GM12878 (cell line): ENCODE results near the gene STARD4. TPM values are rescaled to one million over a fixed set of nuclear protein-coding genes. Genes with fewer than 3 reads are reported as not detected.

Experiments
- ASH2L ChIP-seq: fragments of 300-600, 200-600 bp; sonication (generic); IDR thresholded peaks from 2 replicates; pipeline ENCODE4 v1.6.1; 2017; ENCODE audit warnings: low read depth, mild to moderate bottlenecking, borderline replicate concordance
- BMI1 ChIP-seq: fragments of 450-650 bp; IDR thresholded peaks from 2 replicates; pipeline ENCODE4 v1.6.1; 2016; ENCODE audit warnings: mild to moderate bottlenecking, moderate library complexity, borderline replicate concordance
- EGR1 ChIP-seq, 2 experiments: IDR thresholded peaks; 1 replicate in 1 of 2; 2 replicates in 1 of 2; pipeline ENCODE4 v1.6.1; 2011 to 2012; ENCODE audit warnings: low read depth in 2 of 2, low read length in 2 of 2, borderline replicate concordance in 1 of 2, mild to moderate bottlenecking in 1 of 2, moderate library complexity in 1 of 2
- GATAD2B ChIP-seq: fragments of 450-650 bp; conservative IDR thresholded peaks from 2 replicates; pipeline ENCODE4 v1.6.1; 2017; ENCODE audit warnings: low read depth, mild to moderate bottlenecking, moderate library complexity
- HDAC6 ChIP-seq: fragments of 200-600 bp; sonication (generic); IDR thresholded peaks from one replicate; pipeline ENCODE4 v1.8.0; 2017; ENCODE audit warnings: antibody characterized with exemption; ENCODE audit not compliant: unreplicated experiment
- IKZF2 ChIP-seq, 2 experiments: fragments of 450-650 bp; IDR thresholded peaks; 2 replicates each; pipeline ENCODE4 v1.6.1; 2017; ENCODE audit warnings: mild to moderate bottlenecking in 2 of 2, moderate library complexity in 2 of 2
- IRF3 ChIP-seq: fragments of 450-650 bp; IDR thresholded peaks from 2 replicates; pipeline ENCODE4 v1.6.1; 2014; ENCODE audit warnings: mild to moderate bottlenecking
- IRF5 ChIP-seq: fragments of 450-650 bp; IDR thresholded peaks from 2 replicates; pipeline ENCODE4 v1.6.1; 2017; ENCODE audit warnings: borderline replicate concordance
- KAT2A ChIP-seq: conservative IDR thresholded peaks from 2 replicates; pipeline ENCODE4 v1.6.1; 2011; ENCODE audit warnings: low read depth, low read length; ENCODE audit not compliant: control insufficient read depth
- KDM1A ChIP-seq: fragments of 200-600 bp; sonication (generic); IDR thresholded peaks from 2 replicates; pipeline ENCODE4 v1.6.1; 2016; ENCODE audit warnings: borderline replicate concordance
- MAX ChIP-seq: IDR thresholded peaks from 2 replicates; pipeline ENCODE4 v1.6.1; 2012; ENCODE audit warnings: low read depth, low read length, improper control_type of control experiment
- MXI1 ChIP-seq: fragments of 150-350 bp; IDR thresholded peaks from 2 replicates; pipeline ENCODE4 v1.6.1; 2011; ENCODE audit warnings: low read depth, mild to moderate bottlenecking, inconsistent platforms, low read length, improper control_type of control experiment
- PBX3 ChIP-seq: IDR thresholded peaks from 2 replicates; pipeline ENCODE4 v1.6.1; 2011; ENCODE audit warnings: mild to moderate bottlenecking, low read depth, low read length, moderate library complexity; ENCODE audit not compliant: insufficient replicate concordance
- TCF3 ChIP-seq: IDR thresholded peaks from 2 replicates; pipeline ENCODE4 v1.6.1; 2012; ENCODE audit warnings: low read depth, mild to moderate bottlenecking, low read length, borderline replicate concordance; ENCODE audit not compliant: insufficient read depth
- TCF7 ChIP-seq: IDR thresholded peaks from 2 replicates; pipeline ENCODE4 v1.6.1; 2014; ENCODE audit warnings: antibody characterized with exemption, borderline replicate concordance
- ZBED1 ChIP-seq: IDR thresholded peaks from 2 replicates; pipeline ENCODE4 v1.6.1; 2016; ENCODE audit warnings: borderline replicate concordance
- ZNF384 ChIP-seq: IDR thresholded peaks from 2 replicates; pipeline ENCODE4 v1.6.1; 2012; ENCODE audit warnings: low read depth, mild to moderate bottlenecking, low read length, improper control_type of control experiment, borderline replicate concordance
- polyA plus RNA-seq, 11 experiments: library from polyadenylated mRNA; depleted of rRNA in 4 of 11; unstranded in 6 of 11; stranded (reverse) in 5 of 11; fragments of >200 nt; fragmentation: Nextera tagmentation in 4 of 11; fragmentation: Illumina TruSeq in 1 of 11; extraction: Ambion mirVana in 4 of 11; extraction: Trizol in 1 of 11; gene quantifications; 1 replicate in 1 of 11; 2 replicates in 10 of 11; pipeline versions ENCODE4 v1.2.1 to v1.2.3, GENCODE V29; 2011 to 2016; ENCODE audit warnings: inconsistent platforms in 2 of 11, missing spikeins in 2 of 11, low read depth in 1 of 11
- total RNA-seq, 4 experiments: library from RNA; depleted of rRNA in 3 of 4; stranded (reverse); fragments of >200 nt in 3 of 4; fragmentation: Illumina TruSeq in 1 of 4; extraction: Trizol in 1 of 4; gene quantifications; 2 replicates each; pipeline versions ENCODE4 v1.2.1 to v1.2.3, GENCODE V29; 2013 to 2021

Gene STARD4
- total and polyA plus RNA-seq, 10 of the 15 experiments (the other 5 are each of a cell fraction or from before 2014, with no cell fraction given), result 41.9 to 190 (median 71.6) TPM

GRCh38 chr5:111494355-111494999 lies 17.9 kb downstream of the STARD4 start (continued):
- TF ChIP-seq IRF5, result no peak
- TF ChIP-seq ZBED1, result no peak
- TF ChIP-seq KDM1A, result no peak
- no peak for TF ChIP-seq EGR1 (IDR thresholded peaks at IDR 0.05; ENCODE audit: borderline replicate concordance in 1 of 2, low read depth in 2 of 2, low read length in 2 of 2)
- TF ChIP-seq HDAC6, result no peak
- 0 out of 2 replicates have a peak, but pooled peaks have one; percentile 26 for TF ChIP-seq GATAD2B
- TF ChIP-seq IKZF2 (IDR thresholded peaks at IDR 0.05), result peak in 1 of 2 experiments; percentile 36; a peak in 1 of 4 replicates
- no peak for TF ChIP-seq IRF3
- TF ChIP-seq TCF3, result no peak
- TF ChIP-seq MAX, result no peak
- TF ChIP-seq MXI1, result no peak
- TF ChIP-seq TCF7, result no peak
- TF ChIP-seq PBX3, result no peak
- no peak for TF ChIP-seq KAT2A
- no peak for TF ChIP-seq BMI1
- no peak for TF ChIP-seq ASH2L
- no peak for TF ChIP-seq ZNF384
